Mesodermal cell (in vitro differentiated cells): ENCODE measurements around the gene DNAJC28.
"Not testable (repeated sequence)": the region's sequence is repeated elsewhere in the genome, so short reads cannot be mapped to it uniquely, and the experiment has no call there.

ENCODE experiments used
- H3K27ac ChIP-seq: 2 replicates; pipeline ENCODE4 v1.7.0; 2013; ENCODE audit warnings: mild to moderate bottlenecking, low read depth, low read length, moderate library complexity; ENCODE audit not compliant: severe bottlenecking
- H3K36me3 ChIP-seq: 2 replicates; pipeline ENCODE4 v1.7.1; 2013; ENCODE audit warnings: mild to moderate bottlenecking, low read length, moderate library complexity; ENCODE audit not compliant: control insufficient read depth, insufficient read depth
- H3K4me1 ChIP-seq: one replicate; pipeline ENCODE4 v1.7.1; 2013; ENCODE audit warnings: mild to moderate bottlenecking, low read length; ENCODE audit not compliant: insufficient read depth, control insufficient read depth, poor library complexity, severe bottlenecking
- H3K4me3 ChIP-seq: 2 replicates; pipeline ENCODE4 v1.7.0; 2013; ENCODE audit warnings: low read length, control low read depth, mild to moderate bottlenecking; ENCODE audit not compliant: insufficient read depth, poor library complexity, severe bottlenecking; ENCODE audit errors: extremely low read depth
- H3K9me3 ChIP-seq: 2 replicates; pipeline ENCODE4 v1.7.1; 2013; ENCODE audit warnings: mild to moderate bottlenecking, low read length, moderate library complexity; ENCODE audit not compliant: control insufficient read depth
- WGBS, 2 experiments: methylation state at CpG; one replicate each; pipeline ENCODE4 v1.1.5; 2013; ENCODE audit warnings: missing lambda C conversion rate in 2 of 2; ENCODE audit not compliant: insufficient coverage in 2 of 2; 5-methylcytosine and 5-hydroxymethylcytosine counted together

DNAJC28 gene

DNA sequence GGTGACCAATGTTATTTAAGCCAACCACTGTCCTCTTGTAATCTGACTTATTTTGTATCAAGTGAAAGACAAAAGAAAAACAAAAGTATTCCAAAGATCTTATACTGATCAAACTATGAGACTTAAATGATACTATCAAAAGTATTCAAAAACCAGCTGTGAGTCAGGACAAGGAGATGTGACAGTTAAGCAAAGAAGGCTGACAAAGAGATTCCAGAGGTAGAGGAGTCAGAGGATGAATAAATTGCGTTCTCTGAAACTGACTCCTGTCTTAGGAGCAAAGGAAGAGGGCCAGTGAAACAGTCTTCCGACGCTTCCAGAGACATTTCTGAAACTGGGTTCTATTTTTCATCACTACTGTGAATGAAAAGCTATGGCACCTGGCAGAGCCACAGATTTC is 32.7 kb downstream of the DNAJC28 start:
- Histone ChIP-seq H3K27ac (no peak overlapping the region), H3K36me3 (peaks cover 27% of the 10 kb centered on the region), H3K4me3 (no peak overlapping the region), H3K9me3 (no peaks in the 10 kb centered on the region), H3K4me1 (no peaks in the 10 kb centered on the region)
- 92 to 100% methylated on average over 3 of the region's 3 CpGs for WGBS, 2 experiments

DNA sequence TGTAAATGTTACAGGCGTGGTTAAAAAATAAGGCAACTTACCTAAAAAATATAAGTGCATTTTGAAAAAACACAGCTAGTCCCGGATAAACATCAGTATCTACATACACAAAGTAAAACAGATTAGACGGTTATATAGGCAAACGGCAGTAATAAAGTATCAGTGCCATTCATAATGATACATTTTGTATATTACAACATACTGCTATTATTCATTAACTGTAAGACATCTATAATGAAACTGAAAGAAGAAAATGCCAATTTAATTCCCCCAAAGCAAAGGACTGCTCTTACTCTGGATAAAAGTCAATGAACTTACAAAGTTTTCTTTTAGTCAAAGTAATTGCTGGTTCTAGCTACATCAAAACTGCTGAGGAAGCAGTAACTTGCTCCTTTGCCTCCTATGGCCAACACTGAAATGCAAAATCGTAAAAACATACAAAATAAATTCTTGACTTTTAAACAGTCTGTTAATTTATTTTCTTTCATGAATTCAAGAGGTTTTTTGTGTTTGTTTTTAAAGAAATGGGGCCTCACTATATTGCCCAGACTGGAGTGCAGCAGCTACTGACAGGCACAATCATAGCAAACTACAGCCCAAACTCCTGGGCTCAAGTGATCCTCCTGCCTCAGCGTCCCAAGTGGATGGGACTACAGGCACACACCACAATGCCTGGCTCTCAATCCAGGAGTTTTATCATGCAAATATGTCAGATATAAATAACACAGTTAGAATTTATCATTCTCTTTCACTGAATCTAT is 35.6 kb downstream of the DNAJC28 start:
- no peaks in the 10 kb centered on the region for H3K4me1 ChIP-seq
- peaks cover 22% of the 10 kb centered on the region for H3K36me3 ChIP-seq
- 83% methylated on average over 1 of the region's 6 CpGs; no CpG with 5 or more reads in 1 of the 2 experiments for WGBS, 2 experiments
- H3K9me3 ChIP-seq, result no peaks in the 10 kb centered on the region
- no peak overlapping the region for H3K27ac ChIP-seq
- H3K4me3 ChIP-seq, result no peak overlapping the region

DNA sequence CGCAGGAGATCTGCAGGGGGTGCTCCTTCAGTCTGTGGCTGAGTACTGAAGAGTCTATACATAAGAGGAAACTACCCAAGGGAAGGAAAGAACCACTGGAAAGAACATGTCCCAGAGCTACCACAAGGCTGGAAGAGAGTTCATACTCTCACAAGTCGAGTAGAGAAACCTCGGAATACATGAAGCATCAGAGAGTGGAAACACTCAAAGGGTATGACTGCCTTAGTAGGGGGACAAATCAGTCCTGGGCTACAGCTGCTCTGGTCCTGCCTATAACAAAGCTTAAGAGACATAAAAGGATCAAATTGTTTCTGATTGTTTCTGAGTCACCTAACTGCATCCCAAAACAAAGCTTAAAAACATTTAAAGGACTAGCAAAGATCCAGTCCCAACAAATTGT is 39.2 kb downstream of the DNAJC28 start:
- no peak overlapping the region for H3K4me3 ChIP-seq
- no peaks in the 10 kb centered on the region for H3K9me3 ChIP-seq
- peaks cover 22% of the 10 kb centered on the region for H3K36me3 ChIP-seq
- H3K27ac ChIP-seq, result no peak overlapping the region
- 92 to 98% methylated on average over 3 of the region's 3 CpGs for whole genome bisulfite sequencing, 2 experiments
- no peaks in the 10 kb centered on the region for H3K4me1 ChIP-seq

DNA sequence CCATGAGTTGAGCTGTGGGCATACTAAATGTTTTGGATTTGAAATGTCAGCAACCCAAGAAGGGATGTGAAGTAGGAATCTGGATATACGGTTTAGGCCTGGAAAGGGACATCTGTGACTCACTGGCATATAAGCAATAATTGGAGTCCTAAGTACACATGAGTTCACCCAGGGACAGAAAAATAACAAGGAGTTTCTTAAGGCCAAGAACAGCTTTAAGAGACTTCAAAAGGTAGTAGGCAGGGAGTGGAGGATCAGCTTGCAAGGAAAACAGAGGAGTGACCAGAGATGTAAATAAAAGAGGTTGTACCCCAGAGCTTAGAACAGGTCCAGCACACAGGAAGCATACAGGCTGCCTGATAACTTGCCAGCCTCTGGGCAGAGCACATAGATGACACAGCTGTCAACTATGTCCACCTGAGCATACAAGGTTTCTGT is 39.9 kb downstream of the DNAJC28 start:
- 93 to 100% methylated on average over 1 of the region's 1 CpG for WGBS, 2 experiments
- H3K4me3 ChIP-seq, result no peak overlapping the region
- H3K9me3 ChIP-seq, result no peaks in the 10 kb centered on the region
- H3K4me1 ChIP-seq, result no peaks in the 10 kb centered on the region
- H3K36me3 ChIP-seq, result peaks cover 23% of the 10 kb centered on the region
- H3K27ac ChIP-seq, result no peak overlapping the region

DNA sequence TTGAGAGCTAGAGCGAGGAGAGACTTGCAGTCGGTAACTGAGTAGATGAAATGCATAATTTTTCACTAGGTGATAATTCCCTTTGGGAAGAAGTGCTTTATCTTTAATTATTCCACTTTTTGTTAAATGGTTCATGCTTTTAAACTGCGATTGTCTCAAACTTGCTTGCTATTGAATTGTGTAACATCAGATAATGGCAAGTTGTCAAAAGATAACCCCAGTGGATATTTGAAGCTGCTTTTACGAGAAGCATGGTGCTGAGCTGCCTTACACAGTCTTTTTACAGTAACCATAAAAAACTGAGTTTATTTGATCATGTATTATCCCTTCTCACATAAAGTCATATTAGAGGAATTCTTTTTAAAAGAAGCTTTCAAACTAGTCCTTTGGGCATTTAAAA is 41.9 kb downstream of the DNAJC28 start:
- Histone ChIP-seq H3K9me3 (no peaks in the 10 kb centered on the region), H3K27ac (no peak overlapping the region), H3K4me3 (no peak overlapping the region), H3K36me3 (peaks cover 10% of the 10 kb centered on the region), H3K4me1 (no peaks in the 10 kb centered on the region)
- WGBS, 2 experiments, result 100% methylated on average over 2 of the region's 4 CpGs; no CpG with 5 or more reads in 1 of the 2 experiments

DNA sequence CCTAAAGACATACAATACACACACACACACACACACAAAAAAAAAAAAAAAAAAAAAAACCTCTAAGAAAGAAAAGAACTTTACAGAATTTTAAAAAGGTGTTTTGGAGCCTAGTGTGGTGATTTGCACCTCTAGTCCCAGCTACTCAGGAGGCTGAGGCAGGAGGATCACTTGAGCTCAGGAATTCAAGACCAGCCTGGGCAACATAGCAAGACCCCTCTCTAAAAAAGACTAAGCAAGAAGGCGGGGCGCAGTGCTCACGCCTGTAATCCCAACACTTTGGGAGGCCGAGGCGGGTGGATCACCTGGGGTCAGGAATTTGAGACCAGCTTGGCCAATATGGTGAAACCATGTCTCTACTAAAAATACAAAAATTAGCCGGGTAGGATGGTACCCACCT is 44.9 kb downstream of the DNAJC28 start:
- H3K9me3 ChIP-seq, result not testable (repeated sequence)
- WGBS, 2 experiments, result 91 to 100% methylated on average over 3 to 6 of the region's 6 CpGs

DNA sequence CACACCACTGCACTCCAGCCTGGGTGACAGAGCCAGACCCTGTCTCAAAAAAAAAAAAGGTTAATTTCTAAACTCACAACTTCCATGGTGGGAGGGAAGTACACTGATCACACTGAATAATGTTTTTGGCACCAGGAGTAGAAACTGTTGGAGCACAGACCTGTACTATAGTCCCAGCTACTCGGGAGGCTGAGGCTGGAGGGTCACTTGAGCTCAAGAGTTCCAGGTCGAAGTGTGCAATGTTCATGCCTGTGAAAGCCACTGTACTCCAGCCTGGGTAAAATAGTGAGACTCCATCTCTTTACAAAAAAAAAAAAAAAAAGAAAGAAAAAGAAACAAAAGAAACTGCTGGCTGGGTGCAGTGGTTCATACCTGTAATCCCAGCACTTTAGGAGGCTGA is 47.0 kb downstream of the DNAJC28 start:
- H3K27ac ChIP-seq, result no peak overlapping the region

More for the DNA sequence above, 44.9 kb downstream of the DNAJC28 start:
- not testable (repeated sequence) for H3K4me1 ChIP-seq, H3K4me3 ChIP-seq, H3K27ac ChIP-seq
- peaks cover 17% of the 10 kb centered on the region for H3K36me3 ChIP-seq

DNA sequence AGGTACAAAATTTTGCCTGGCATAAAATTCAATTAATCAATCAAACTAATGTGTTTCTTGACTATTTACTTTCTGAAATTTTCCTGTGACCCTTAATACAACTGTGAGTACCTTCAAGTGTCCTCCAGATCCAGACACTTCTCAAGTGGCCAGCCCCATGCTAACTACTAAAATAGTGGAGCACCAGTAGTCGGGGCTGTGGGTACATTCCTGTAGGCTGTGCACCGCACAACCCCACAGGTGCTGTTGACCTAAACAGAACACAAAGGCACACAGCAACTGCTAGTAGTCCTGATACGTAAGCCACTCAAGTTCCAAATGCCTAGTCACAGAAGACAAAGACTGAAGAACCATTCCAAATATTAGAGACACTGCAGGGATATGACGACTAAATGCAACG is 48.3 kb downstream of the DNAJC28 start:
- H3K4me1 ChIP-seq, result no peaks in the 10 kb centered on the region
- no peaks in the 10 kb centered on the region for H3K9me3 ChIP-seq
- H3K36me3 ChIP-seq, result peaks cover 16% of the 10 kb centered on the region
- no peak overlapping the region for H3K27ac ChIP-seq
- no peak overlapping the region for H3K4me3 ChIP-seq
- WGBS, 2 experiments, result 71% methylated on average over 1 to 2 of the region's 5 CpGs

More for the DNA sequence above, 47.0 kb downstream of the DNAJC28 start:
- 0% methylated on average over 1 of the region's 2 CpGs; no CpG with 5 or more reads in 1 of the 2 experiments for WGBS, 2 experiments
- Histone ChIP-seq H3K9me3 (no peaks in the 10 kb centered on the region), H3K4me3 (no peak overlapping the region), H3K4me1 (no peaks in the 10 kb centered on the region), H3K36me3 (peaks cover 17% of the 10 kb centered on the region)

DNA sequence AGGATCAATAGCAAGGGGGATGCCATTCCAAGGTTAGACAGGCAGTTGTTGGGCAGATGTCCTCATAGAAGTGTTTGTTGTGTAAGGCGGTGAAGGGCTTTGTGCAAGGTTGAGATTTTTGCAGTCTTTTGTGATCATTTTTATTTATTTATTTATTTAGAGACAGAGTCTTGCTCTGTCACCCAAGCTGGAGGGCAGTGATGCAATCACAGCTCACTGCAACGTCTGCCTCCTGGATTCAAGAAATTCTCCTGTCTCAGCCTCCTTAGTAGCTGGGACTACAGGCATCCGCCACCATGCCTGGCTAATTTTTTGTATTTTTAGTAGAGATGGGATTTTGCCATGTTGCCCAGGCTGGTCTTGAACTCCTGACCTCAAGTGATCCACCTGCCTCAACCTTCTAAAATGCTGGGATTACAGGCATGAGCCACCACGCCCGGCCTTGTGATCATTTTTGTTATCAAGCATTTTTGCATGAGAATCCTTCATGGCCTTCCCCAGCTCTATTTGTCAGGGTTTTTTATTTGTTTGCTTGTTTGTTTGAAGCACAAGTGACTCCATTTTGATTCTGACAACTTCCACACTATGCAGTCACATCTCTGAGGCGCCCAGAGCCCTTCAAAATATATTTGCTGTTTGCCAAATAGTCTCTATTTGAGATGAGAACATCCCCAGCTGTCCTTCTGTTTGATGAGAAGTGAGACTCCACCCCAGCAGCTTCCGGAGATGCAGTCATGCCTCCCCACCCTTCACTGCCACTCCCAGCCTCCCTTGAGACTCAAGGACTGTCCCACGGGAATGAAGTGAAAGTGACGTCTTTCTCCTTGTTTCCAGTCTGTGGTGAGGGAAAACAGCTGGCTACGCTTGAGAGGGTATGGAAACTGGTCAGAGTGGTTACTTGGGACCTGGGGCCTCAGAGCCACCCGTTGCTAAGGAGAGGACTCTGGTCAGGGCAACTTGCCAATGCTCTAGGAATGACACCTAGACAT is 49.7 kb downstream of the DNAJC28 start:
- peaks cover 25% of the 10 kb centered on the region for H3K36me3 ChIP-seq
- H3K4me1 ChIP-seq, result no peaks in the 10 kb centered on the region
- WGBS, 2 experiments, result 92 to 100% methylated on average over 5 to 6 of the region's 11 CpGs
- H3K4me3 ChIP-seq, result no peak overlapping the region
- no peak overlapping the region for H3K27ac ChIP-seq
- no peaks in the 10 kb centered on the region for H3K9me3 ChIP-seq
